ENCODE measurements around the gene SCARB1. TPM values are rescaled to one million over a fixed set of nuclear protein-coding genes. Genes with fewer than 3 reads are reported as not detected.
"Not testable (repeated sequence)": the region's sequence is repeated elsewhere in the genome, so short reads cannot be mapped to it uniquely, and the experiment has no call there.

The SCARB1 gene
- polyA plus RNA-seq, 1 donor = 167 TPM

- Histone ChIP-seq H3K4me1 (ENCODE audit: control insufficient read depth, insufficient read depth, low read length) (peaks cover 38% of the 10 kb centered on the region), H3K9me3 (ENCODE audit: control insufficient read depth, low read depth, low read length) (no peaks in the 10 kb centered on the region), H3K27ac (ENCODE audit: low read length) (peak overlapping the region; percentile 96), H3K36me3 (ENCODE audit: control insufficient read depth, insufficient read depth, low read length) (no peaks in the 10 kb centered on the region), H3K27me3 (ENCODE audit: control insufficient read depth, insufficient read depth, low read length) (no peaks in the 10 kb centered on the region), H3K4me3 (ENCODE audit: low read length) (no peak overlapping the region)
- peak in 1 of 2 donors; percentile 43 for DNase-seq
- WGBS (ENCODE audit: insufficient coverage, low lambda C conversion rate) = no CpG with 5 or more reads among the region's 10 CpGs
These were observed 19.8 kb upstream of the SCARB1 start for GRCh38 chr12:124883263-124884130.

GRCh38 chr12:124881123-124881522 lies 17.5 kb upstream of the SCARB1 start:
- H3K4me1 ChIP-seq (ENCODE audit: control insufficient read depth, insufficient read depth, low read length) = peaks cover 34% of the 10 kb centered on the region
- DNase-seq = no peak
- no peaks in the 10 kb centered on the region for H3K36me3 ChIP-seq (ENCODE audit: control insufficient read depth, insufficient read depth, low read length)
- H3K9me3 ChIP-seq (ENCODE audit: control insufficient read depth, low read depth, low read length) = no peaks in the 10 kb centered on the region
- H3K4me3 ChIP-seq (ENCODE audit: low read length) = no peak overlapping the region
- no peak overlapping the region for H3K27ac ChIP-seq (ENCODE audit: low read length)
- H3K27me3 ChIP-seq (ENCODE audit: control insufficient read depth, insufficient read depth, low read length) = no peaks in the 10 kb centered on the region
- WGBS (ENCODE audit: insufficient coverage, low lambda C conversion rate) = no CpG with 5 or more reads among the region's 10 CpGs

GRCh38 chr12:124880335-124880734 lies 16.7 kb upstream of the SCARB1 start:
- not testable (repeated sequence) for H3K9me3 ChIP-seq (ENCODE audit: control insufficient read depth, low read depth, low read length); DNase-seq; H3K4me3 ChIP-seq (ENCODE audit: low read length); H3K27ac ChIP-seq (ENCODE audit: low read length); H3K27me3 ChIP-seq (ENCODE audit: control insufficient read depth, insufficient read depth, low read length); H3K36me3 ChIP-seq (ENCODE audit: control insufficient read depth, insufficient read depth, low read length)
- no CpG with 5 or more reads among the region's 11 CpGs for WGBS (ENCODE audit: insufficient coverage, low lambda C conversion rate)
- H3K4me1 ChIP-seq (ENCODE audit: control insufficient read depth, insufficient read depth, low read length) = peaks cover 30% of the 10 kb centered on the region

GRCh38 chr12:124878795-124879516 lies 15.3 kb upstream of the SCARB1 start:
- Histone ChIP-seq H3K27me3 (ENCODE audit: control insufficient read depth, insufficient read depth, low read length) (no peaks in the 10 kb centered on the region), H3K4me1 (ENCODE audit: control insufficient read depth, insufficient read depth, low read length) (peaks cover 25% of the 10 kb centered on the region), H3K9me3 (ENCODE audit: control insufficient read depth, low read depth, low read length) (no peaks in the 10 kb centered on the region), H3K27ac (ENCODE audit: low read length) (no peak overlapping the region), H3K36me3 (ENCODE audit: control insufficient read depth, insufficient read depth, low read length) (no peaks in the 10 kb centered on the region), H3K4me3 (ENCODE audit: low read length) (no peak overlapping the region)
- DNase-seq = no peak
- 98% methylated on average over 6 of the region's 18 CpGs for WGBS (ENCODE audit: insufficient coverage, low lambda C conversion rate)

- H3K27me3 ChIP-seq (ENCODE audit: control insufficient read depth, insufficient read depth, low read length) = no peaks in the 10 kb centered on the region
- H3K4me1 ChIP-seq (ENCODE audit: control insufficient read depth, insufficient read depth, low read length) = peaks cover 15% of the 10 kb centered on the region
- H3K4me3 ChIP-seq (ENCODE audit: low read length) = no peak overlapping the region
- H3K36me3 ChIP-seq (ENCODE audit: control insufficient read depth, insufficient read depth, low read length) = no peaks in the 10 kb centered on the region
- no CpG with 5 or more reads among the region's 3 CpGs for WGBS (ENCODE audit: insufficient coverage, low lambda C conversion rate)
- H3K27ac ChIP-seq (ENCODE audit: low read length) = no peak overlapping the region
- H3K9me3 ChIP-seq (ENCODE audit: control insufficient read depth, low read depth, low read length) = no peaks in the 10 kb centered on the region
- DNase-seq = no peak
These were observed 13.8 kb upstream of the SCARB1 start for GRCh38 chr12:124877423-124877822.

GRCh38 chr12:124876171-124876570 lies 12.5 kb upstream of the SCARB1 start:
- peaks cover 15% of the 10 kb centered on the region for H3K4me1 ChIP-seq (ENCODE audit: control insufficient read depth, insufficient read depth, low read length)
- DNase-seq = peak in 1 of 2 donors; percentile 10
- no peak overlapping the region for H3K4me3 ChIP-seq (ENCODE audit: low read length)
- WGBS (ENCODE audit: insufficient coverage, low lambda C conversion rate) = no CpG with 5 or more reads among the region's 2 CpGs
- H3K36me3 ChIP-seq (ENCODE audit: control insufficient read depth, insufficient read depth, low read length) = no peaks in the 10 kb centered on the region
- no peaks in the 10 kb centered on the region for H3K9me3 ChIP-seq (ENCODE audit: control insufficient read depth, low read depth, low read length)
- no peaks in the 10 kb centered on the region for H3K27me3 ChIP-seq (ENCODE audit: control insufficient read depth, insufficient read depth, low read length)
- no peak overlapping the region for H3K27ac ChIP-seq (ENCODE audit: low read length)

GRCh38 chr12:124875803-124876132 lies 12.1 kb upstream of the SCARB1 start:
- H3K9me3 ChIP-seq (ENCODE audit: control insufficient read depth, low read depth, low read length) = no peaks in the 10 kb centered on the region
- DNase-seq = peak in 1 of 2 donors; percentile 24
- no peak overlapping the region for H3K4me3 ChIP-seq (ENCODE audit: low read length)
- no peaks in the 10 kb centered on the region for H3K36me3 ChIP-seq (ENCODE audit: control insufficient read depth, insufficient read depth, low read length)
- H3K27ac ChIP-seq (ENCODE audit: low read length) = no peak overlapping the region
- H3K27me3 ChIP-seq (ENCODE audit: control insufficient read depth, insufficient read depth, low read length) = no peaks in the 10 kb centered on the region
- WGBS (ENCODE audit: insufficient coverage, low lambda C conversion rate) = no CpG with 5 or more reads among the region's 2 CpGs
- peaks cover 15% of the 10 kb centered on the region for H3K4me1 ChIP-seq (ENCODE audit: control insufficient read depth, insufficient read depth, low read length)

- no peaks in the 10 kb centered on the region for H3K27me3 ChIP-seq (ENCODE audit: control insufficient read depth, insufficient read depth, low read length)
- DNase-seq = peak in 1 of 2 donors; percentile 31
- WGBS (ENCODE audit: insufficient coverage, low lambda C conversion rate) = no CpG with 5 or more reads among the region's 14 CpGs
- H3K4me1 ChIP-seq (ENCODE audit: control insufficient read depth, insufficient read depth, low read length) = peaks cover 15% of the 10 kb centered on the region
- H3K36me3 ChIP-seq (ENCODE audit: control insufficient read depth, insufficient read depth, low read length) = no peaks in the 10 kb centered on the region
- H3K27ac ChIP-seq (ENCODE audit: low read length) = peak overlapping the region; percentile 14
- no peak overlapping the region for H3K4me3 ChIP-seq (ENCODE audit: low read length)
- no peaks in the 10 kb centered on the region for H3K9me3 ChIP-seq (ENCODE audit: control insufficient read depth, low read depth, low read length)
These were observed 11.5 kb upstream of the SCARB1 start for GRCh38 chr12:124874988-124875802.

GRCh38 chr12:124874188-124874587 lies 10.5 kb upstream of the SCARB1 start:
- Histone ChIP-seq H3K36me3 (ENCODE audit: control insufficient read depth, insufficient read depth, low read length) (no peaks in the 10 kb centered on the region), H3K27me3 (ENCODE audit: control insufficient read depth, insufficient read depth, low read length) (no peaks in the 10 kb centered on the region), H3K27ac (ENCODE audit: low read length) (no peak overlapping the region), H3K9me3 (ENCODE audit: control insufficient read depth, low read depth, low read length) (no peaks in the 10 kb centered on the region), H3K4me1 (ENCODE audit: control insufficient read depth, insufficient read depth, low read length) (peaks cover 15% of the 10 kb centered on the region), H3K4me3 (ENCODE audit: low read length) (no peak overlapping the region)
- no peak for DNase-seq
- WGBS (ENCODE audit: insufficient coverage, low lambda C conversion rate) = 90% methylated on average over 2 of the region's 4 CpGs

GRCh38 chr12:124872068-124872719 lies 8.5 kb upstream of the SCARB1 start:
- DNase-seq = peak in 1 of 2 donors; percentile 42
- Histone ChIP-seq H3K9me3 (ENCODE audit: control insufficient read depth, low read depth, low read length) (no peaks in the 10 kb centered on the region), H3K36me3 (ENCODE audit: control insufficient read depth, insufficient read depth, low read length) (no peaks in the 10 kb centered on the region), H3K4me3 (ENCODE audit: low read length) (no peak overlapping the region), H3K27me3 (ENCODE audit: control insufficient read depth, insufficient read depth, low read length) (no peaks in the 10 kb centered on the region), H3K27ac (ENCODE audit: low read length) (no peak overlapping the region), H3K4me1 (ENCODE audit: control insufficient read depth, insufficient read depth, low read length) (peaks cover 9% of the 10 kb centered on the region)
- no CpG with 5 or more reads among the region's 11 CpGs for WGBS (ENCODE audit: insufficient coverage, low lambda C conversion rate)

Measured in large intestine (tissue), 3 donors.